Endodermal cell (in vitro differentiated cells): ENCODE data around the gene GDAP2. TPM values are rescaled to one million over a fixed set of nuclear protein-coding genes. Genes with fewer than 3 reads are reported as not detected.

Experiments used
- DNase-seq: peaks from one replicate; pipeline ENCODE4 v3.0.0-alpha.2; 2017
- H3K27ac ChIP-seq: 2 replicates; pipeline ENCODE4 v1.5.1; 2013; ENCODE audit warnings: mild to moderate bottlenecking, low read depth, low read length, moderate library complexity
- H3K27me3 ChIP-seq: 2 replicates; pipeline ENCODE4 v1.6.1; 2013; ENCODE audit warnings: mild to moderate bottlenecking, low read length, moderate library complexity; ENCODE audit not compliant: insufficient read depth, control insufficient read depth, poor library complexity, severe bottlenecking
- H3K36me3 ChIP-seq: 2 replicates; pipeline ENCODE4 v1.7.0; 2013; ENCODE audit warnings: mild to moderate bottlenecking, low read length, moderate library complexity; ENCODE audit not compliant: control insufficient read depth, insufficient read depth
- H3K4me1 ChIP-seq: one replicate; pipeline ENCODE4 v1.7.0; 2013; ENCODE audit warnings: low read length; ENCODE audit not compliant: control insufficient read depth, insufficient read depth
- H3K4me3 ChIP-seq: 2 replicates; pipeline ENCODE4 v1.5.1; 2013; ENCODE audit warnings: mild to moderate bottlenecking, low read length, moderate library complexity
- H3K9ac ChIP-seq: 2 replicates; pipeline ENCODE4 v1.6.1; 2013; ENCODE audit warnings: mild to moderate bottlenecking, low read length, moderate library complexity; ENCODE audit not compliant: poor library complexity, severe bottlenecking; ENCODE audit errors: extremely low read depth
- H3K9me3 ChIP-seq: 2 replicates; pipeline ENCODE4 v1.6.1; 2013; ENCODE audit warnings: mild to moderate bottlenecking, low read length, moderate library complexity; ENCODE audit not compliant: control insufficient read depth
- H3K27ac Mint-ChIP-seq: 2 replicates; pipeline ENCODE4 v1.8.0; 2020; ENCODE audit warnings: mixed read lengths
- H3K27me3 Mint-ChIP-seq: 2 replicates; pipeline ENCODE4 v1.8.0; 2021; ENCODE audit warnings: mild to moderate bottlenecking, mixed read lengths; ENCODE audit not compliant: insufficient read depth
- H3K36me3 Mint-ChIP-seq: 2 replicates; pipeline ENCODE4 v1.8.0; 2020; ENCODE audit warnings: low read depth, mixed read lengths
- H3K4me1 Mint-ChIP-seq: 2 replicates; pipeline ENCODE4 v1.8.0; 2020; ENCODE audit warnings: mixed read lengths
- H3K4me3 Mint-ChIP-seq: 2 replicates; pipeline ENCODE4 v1.8.0; 2020; ENCODE audit warnings: mild to moderate bottlenecking, moderate library complexity, mixed read lengths
- H3K9me3 Mint-ChIP-seq: 2 replicates; pipeline ENCODE4 v1.8.0; 2020; ENCODE audit warnings: mild to moderate bottlenecking, mixed read lengths
- CTCF ChIP-seq: fragments of 200-600 bp; sonication (generic); conservative IDR thresholded peaks from 2 replicates; pipeline ENCODE4 v1.5.0; 2021; ENCODE audit warnings: antibody characterized with exemption, mild to moderate bottlenecking
- WGBS, 2 experiments: methylation state at CpG; one replicate each; pipeline versions ENCODE4 v1.1.5 to v1.1.7; 2013; ENCODE audit warnings: missing lambda C conversion rate in 2 of 2, mixed read lengths in 1 of 2; ENCODE audit not compliant: insufficient coverage in 1 of 2, insufficient read length in 1 of 2; 5-methylcytosine and 5-hydroxymethylcytosine counted together
- total RNA-seq, 2 donors: library from RNA; stranded (reverse); fragmentation: NEBNext Ultra II Directional in 1 of 2; extraction: Animal tissue kit (Norgen Biotek cat#: 25700) in 1 of 2; gene quantifications; 2 replicates in 1 of 2; 3 replicates in 1 of 2; pipeline ENCODE4 v1.2.1, GENCODE V29; 2021

Gene GDAP2
- total RNA-seq, 2 donors from 2014 or later: 24.1 to 34.8 TPM

- Histone ChIP-seq H3K27ac (no peak overlapping the region), H3K4me3 (no peak overlapping the region), H3K36me3 (no peaks in the 10 kb centered on the region), H3K9ac (no peak overlapping the region), H3K9me3 (no peaks in the 10 kb centered on the region), H3K4me1 (peaks cover 3% of the 10 kb centered on the region), H3K27me3 (no peaks in the 10 kb centered on the region)
- WGBS, 2 experiments: 56 to 74% methylated on average over 3 to 4 of the region's 4 CpGs
- Mint-ChIP-seq H3K27me3 (no peaks in the 10 kb centered on the region), H3K36me3 (no peaks in the 10 kb centered on the region), H3K4me3 (no peak overlapping the region), H3K9me3 (no peaks in the 10 kb centered on the region), H3K4me1 (peaks cover 5% of the 10 kb centered on the region), H3K27ac (no peak overlapping the region)
- DNase-seq: no peak
- TF ChIP-seq CTCF: peak; percentile 35
These were observed 38.1 kb upstream of the GDAP2 start for GRCh38 chr1:117967477-117967876.

GRCh38 chr1:117964290-117965038 is 35.0 kb upstream of the GDAP2 start:
- Histone ChIP-seq H3K27ac (no peak overlapping the region), H3K36me3 (peaks cover 5% of the 10 kb centered on the region), H3K27me3 (no peaks in the 10 kb centered on the region), H3K9ac (no peak overlapping the region), H3K4me3 (no peak overlapping the region), H3K4me1 (peaks cover 3% of the 10 kb centered on the region), H3K9me3 (no peaks in the 10 kb centered on the region)
- H3K9me3 Mint-ChIP-seq: no peaks in the 10 kb centered on the region
- DNase-seq: no peak
- TF ChIP-seq CTCF: no peak
- H3K27ac Mint-ChIP-seq: no peak overlapping the region
- H3K27me3 Mint-ChIP-seq: no peaks in the 10 kb centered on the region
- peaks cover 4% of the 10 kb centered on the region for H3K36me3 Mint-ChIP-seq
- WGBS, 2 experiments: 86 to 91% methylated on average over 1 to 3 of the region's 3 CpGs
- peaks cover 5% of the 10 kb centered on the region for H3K4me1 Mint-ChIP-seq
- H3K4me3 Mint-ChIP-seq: no peak overlapping the region

GRCh38 chr1:117959364-117959763 is 29.9 kb upstream of the GDAP2 start:
- 94 to 100% methylated on average over 1 to 3 of the region's 3 CpGs for WGBS, 2 experiments

More at GRCh38 chr1:117959364-117959763, 29.9 kb upstream of the GDAP2 start:
- H3K36me3 ChIP-seq: peaks cover 47% of the 10 kb centered on the region
- no peaks in the 10 kb centered on the region for H3K9me3 ChIP-seq
- H3K27ac ChIP-seq: no peak overlapping the region
- Mint-ChIP-seq H3K27me3 (no peaks in the 10 kb centered on the region), H3K4me1 (peaks cover 3% of the 10 kb centered on the region), H3K36me3 (peaks cover 33% of the 10 kb centered on the region), H3K9me3 (no peaks in the 10 kb centered on the region), H3K27ac (no peak overlapping the region), H3K4me3 (no peak overlapping the region)
- H3K9ac ChIP-seq: no peak overlapping the region
- H3K4me3 ChIP-seq: no peak overlapping the region
- H3K27me3 ChIP-seq: no peaks in the 10 kb centered on the region
- peaks cover 3% of the 10 kb centered on the region for H3K4me1 ChIP-seq
- no peak for TF ChIP-seq CTCF
- no peak for DNase-seq
